ENCODE measurements around the gene IFT88.

GRCh38 chr13:20684546-20684945 is 117.6 kb downstream of the IFT88 start:
- TF ChIP-seq POLR2AphosphoS5 (IDR thresholded peaks at IDR 0.05; ENCODE audit: low read depth, low read length) (no peak), RAD21 (IDR thresholded peaks at IDR 0.05 in 1 of 2, conservative IDR thresholded peaks at IDR 0.05 in 1 of 2; ENCODE audit: low read depth in 2 of 2, low read length in 2 of 2) (no peak), POLR2A (IDR thresholded peaks at IDR 0.05; ENCODE audit: control extremely low read depth in 1 of 2, low read depth in 2 of 2, low read length in 2 of 2) (no peak), ZNF274 (IDR thresholded peaks at IDR 0.05; ENCODE audit: borderline replicate concordance, extremely low read depth, low read length) (no peak), CREB1 (IDR thresholded peaks at IDR 0.05) (no peak), TCF12 (IDR thresholded peaks at IDR 0.05; ENCODE audit: low read depth, low read length) (no peak), SRF (IDR thresholded peaks at IDR 0.05; ENCODE audit: low read depth, low read length) (no peak), RNF2 (IDR thresholded peaks at IDR 0.05; ENCODE audit: borderline replicate concordance, low read depth, low read length, missing control alignments, poor library complexity, severe bottlenecking) (no peak)
- TF ChIP-seq, protein P1, sequence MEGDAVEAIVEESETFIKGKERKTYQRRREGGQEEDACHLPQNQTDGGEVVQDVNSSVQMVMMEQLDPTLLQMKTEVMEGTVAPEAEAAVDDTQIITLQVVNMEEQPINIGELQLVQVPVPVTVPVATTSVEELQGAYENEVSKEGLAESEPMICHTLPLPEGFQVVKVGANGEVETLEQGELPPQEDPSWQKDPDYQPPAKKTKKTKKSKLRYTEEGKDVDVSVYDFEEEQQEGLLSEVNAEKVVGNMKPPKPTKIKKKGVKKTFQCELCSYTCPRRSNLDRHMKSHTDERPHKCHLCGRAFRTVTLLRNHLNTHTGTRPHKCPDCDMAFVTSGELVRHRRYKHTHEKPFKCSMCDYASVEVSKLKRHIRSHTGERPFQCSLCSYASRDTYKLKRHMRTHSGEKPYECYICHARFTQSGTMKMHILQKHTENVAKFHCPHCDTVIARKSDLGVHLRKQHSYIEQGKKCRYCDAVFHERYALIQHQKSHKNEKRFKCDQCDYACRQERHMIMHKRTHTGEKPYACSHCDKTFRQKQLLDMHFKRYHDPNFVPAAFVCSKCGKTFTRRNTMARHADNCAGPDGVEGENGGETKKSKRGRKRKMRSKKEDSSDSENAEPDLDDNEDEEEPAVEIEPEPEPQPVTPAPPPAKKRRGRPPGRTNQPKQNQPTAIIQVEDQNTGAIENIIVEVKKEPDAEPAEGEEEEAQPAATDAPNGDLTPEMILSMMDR (IDR thresholded peaks at IDR 0.05; ENCODE audit: control extremely low read depth in 1 of 3, insufficient read depth in 1 of 3, low read depth in 1 of 3, low read length in 3 of 3) = peak in 1 of 3 experiments; percentile 5; a peak in 1 of 4 replicates

Measured in H1 (cell line).